Kidney epithelial cell (primary cell): ENCODE results near the gene ATF4. TPM values are rescaled to one million over a fixed set of nuclear protein-coding genes. Genes with fewer than 3 reads are reported as not detected.

Experiments used
- DNase-seq: peaks from one replicate; pipeline ENCODE4 v3.0.0-alpha.2; 2010; ENCODE audit warnings: low read depth
- H3K27me3 ChIP-seq: 2 replicates; pipeline ENCODE4 v1.6.0; 2011; ENCODE audit warnings: low read length; ENCODE audit not compliant: control insufficient read depth, insufficient read depth
- H3K36me3 ChIP-seq: 2 replicates; pipeline ENCODE4 v1.5.1; 2011; ENCODE audit warnings: low read length; ENCODE audit not compliant: control insufficient read depth, insufficient read depth
- H3K4me3 ChIP-seq: 2 replicates; pipeline ENCODE4 v1.5.1; 2011; ENCODE audit warnings: low read depth, mild to moderate bottlenecking, control low read depth, low read length
- total RNA-seq: library from RNA; depleted of rRNA; stranded (reverse); fragments of >200 nt; gene quantifications from 2 replicates; pipeline ENCODE4 v1.2.3, GENCODE V29; 2015
- TF ChIP-seq, protein P1 (sequence below): IDR thresholded peaks from 2 replicates; pipeline ENCODE4 v1.5.1; 2011; ENCODE audit warnings: mild to moderate bottlenecking, moderate library complexity, low read length, control low read depth, inconsistent platforms; ENCODE audit not compliant: insufficient read depth, poor library complexity, severe bottlenecking

Gene ATF4, protein sequence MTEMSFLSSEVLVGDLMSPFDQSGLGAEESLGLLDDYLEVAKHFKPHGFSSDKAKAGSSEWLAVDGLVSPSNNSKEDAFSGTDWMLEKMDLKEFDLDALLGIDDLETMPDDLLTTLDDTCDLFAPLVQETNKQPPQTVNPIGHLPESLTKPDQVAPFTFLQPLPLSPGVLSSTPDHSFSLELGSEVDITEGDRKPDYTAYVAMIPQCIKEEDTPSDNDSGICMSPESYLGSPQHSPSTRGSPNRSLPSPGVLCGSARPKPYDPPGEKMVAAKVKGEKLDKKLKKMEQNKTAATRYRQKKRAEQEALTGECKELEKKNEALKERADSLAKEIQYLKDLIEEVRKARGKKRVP
- total RNA-seq, result 754 and 763 TPM in 2 replicates

DNA sequence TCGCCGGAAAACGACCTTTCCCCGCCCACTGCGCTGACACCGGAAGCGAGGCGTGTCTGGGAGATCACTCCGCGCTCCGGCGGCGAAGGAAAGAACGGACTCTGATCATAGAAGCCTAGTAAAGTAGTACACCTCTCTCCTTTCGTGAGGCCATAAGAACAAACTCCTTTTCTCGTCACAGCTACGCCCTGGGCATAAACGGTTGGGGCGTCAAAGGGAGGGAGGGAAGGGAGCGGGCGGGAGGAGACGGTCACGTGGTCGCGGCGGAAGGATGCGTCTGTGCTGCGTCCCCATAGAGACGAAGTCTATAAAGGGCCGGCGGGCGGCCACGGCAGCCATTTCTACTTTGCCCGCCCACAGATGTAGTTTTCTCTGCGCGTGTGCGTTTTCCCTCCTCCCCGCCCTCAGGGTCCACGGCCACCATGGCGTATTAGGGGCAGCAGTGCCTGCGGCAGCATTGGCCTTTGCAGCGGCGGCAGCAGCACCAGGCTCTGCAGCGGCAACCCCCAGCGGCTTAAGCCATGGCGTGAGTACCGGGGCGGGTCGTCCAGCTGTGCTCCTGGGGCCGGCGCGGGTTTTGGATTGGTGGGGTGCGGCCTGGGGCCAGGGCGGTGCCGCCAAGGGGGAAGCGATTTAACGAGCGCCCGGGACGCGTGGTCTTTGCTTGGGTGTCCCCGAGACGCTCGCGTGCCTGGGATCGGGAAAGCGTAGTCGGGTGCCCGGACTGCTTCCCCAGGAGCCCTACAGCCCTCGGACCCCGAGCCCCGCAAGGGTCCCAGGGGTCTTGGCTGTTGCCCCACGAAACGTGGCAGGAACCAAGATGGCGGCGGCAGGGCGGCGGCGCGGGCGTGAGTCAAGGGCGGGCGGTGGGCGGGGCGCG is at the start of gene ATF4:
Gene ATF4 (plus strand): TSS at position 337 of the 880 bp plus-strand sequence. CDS start 884 bp downstream, outside the sequence.
- no peak for DNase-seq
- H3K4me3 ChIP-seq, result peak within 1 kb of the TSS; percentile 98
- H3K27me3 ChIP-seq, result no peaks in the 10 kb centered on the region
- TF ChIP-seq, protein P1, sequence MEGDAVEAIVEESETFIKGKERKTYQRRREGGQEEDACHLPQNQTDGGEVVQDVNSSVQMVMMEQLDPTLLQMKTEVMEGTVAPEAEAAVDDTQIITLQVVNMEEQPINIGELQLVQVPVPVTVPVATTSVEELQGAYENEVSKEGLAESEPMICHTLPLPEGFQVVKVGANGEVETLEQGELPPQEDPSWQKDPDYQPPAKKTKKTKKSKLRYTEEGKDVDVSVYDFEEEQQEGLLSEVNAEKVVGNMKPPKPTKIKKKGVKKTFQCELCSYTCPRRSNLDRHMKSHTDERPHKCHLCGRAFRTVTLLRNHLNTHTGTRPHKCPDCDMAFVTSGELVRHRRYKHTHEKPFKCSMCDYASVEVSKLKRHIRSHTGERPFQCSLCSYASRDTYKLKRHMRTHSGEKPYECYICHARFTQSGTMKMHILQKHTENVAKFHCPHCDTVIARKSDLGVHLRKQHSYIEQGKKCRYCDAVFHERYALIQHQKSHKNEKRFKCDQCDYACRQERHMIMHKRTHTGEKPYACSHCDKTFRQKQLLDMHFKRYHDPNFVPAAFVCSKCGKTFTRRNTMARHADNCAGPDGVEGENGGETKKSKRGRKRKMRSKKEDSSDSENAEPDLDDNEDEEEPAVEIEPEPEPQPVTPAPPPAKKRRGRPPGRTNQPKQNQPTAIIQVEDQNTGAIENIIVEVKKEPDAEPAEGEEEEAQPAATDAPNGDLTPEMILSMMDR, result no peak
- peaks cover 9% of the 10 kb centered on the region for H3K36me3 ChIP-seq

DNA sequence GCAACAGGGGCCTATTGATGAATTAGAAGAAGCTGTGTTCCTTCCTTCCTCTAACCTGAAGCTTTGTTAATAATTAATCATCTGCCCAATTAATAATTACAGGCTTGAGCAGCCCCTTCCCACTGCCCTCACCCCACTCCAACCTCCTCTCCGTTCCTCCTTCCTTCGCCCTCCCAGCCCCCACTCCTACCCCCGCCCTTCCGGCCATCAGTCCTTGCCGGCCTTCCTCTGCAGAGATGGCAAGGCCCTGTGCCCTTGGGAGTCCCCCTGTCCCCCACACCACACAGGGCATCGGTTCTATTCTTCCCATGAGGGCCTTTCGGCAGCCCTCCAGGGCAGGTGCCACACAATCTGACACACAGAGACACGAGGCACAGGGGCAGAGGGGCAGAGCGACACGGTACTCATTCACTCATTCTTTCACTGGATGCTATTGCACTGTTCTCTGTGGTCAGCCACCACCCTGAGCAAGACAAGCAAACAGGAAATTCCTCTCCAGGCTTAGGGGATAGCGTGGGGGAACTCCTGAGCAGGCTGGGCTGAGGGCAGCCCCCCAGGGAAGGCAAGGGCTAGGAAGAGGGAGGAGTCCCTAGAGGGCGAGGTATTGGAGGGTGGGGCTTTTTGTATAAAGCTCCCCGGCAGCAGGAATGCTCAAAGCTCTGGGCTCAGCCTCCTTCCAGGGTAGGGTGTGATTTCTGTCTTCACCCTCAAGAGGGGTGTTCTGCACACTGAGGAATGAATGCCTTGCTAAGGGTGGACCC is 48.8 kb upstream of the ATF4 start:
- H3K36me3 ChIP-seq, result no peaks in the 10 kb centered on the region
- H3K27me3 ChIP-seq, result no peaks in the 10 kb centered on the region
- DNase-seq, result peak; percentile 78
- H3K4me3 ChIP-seq, result no peak overlapping the region
- TF ChIP-seq, protein P1, result peak; percentile 8

GRCh38 chr22:39472570-39473556 is 47.5 kb upstream of the ATF4 start:
- H3K36me3 ChIP-seq, result no peaks in the 10 kb centered on the region
- H3K4me3 ChIP-seq, result no peak overlapping the region
- TF ChIP-seq, protein P1, result no peak
- no peaks in the 10 kb centered on the region for H3K27me3 ChIP-seq
- no peak for DNase-seq

DNA sequence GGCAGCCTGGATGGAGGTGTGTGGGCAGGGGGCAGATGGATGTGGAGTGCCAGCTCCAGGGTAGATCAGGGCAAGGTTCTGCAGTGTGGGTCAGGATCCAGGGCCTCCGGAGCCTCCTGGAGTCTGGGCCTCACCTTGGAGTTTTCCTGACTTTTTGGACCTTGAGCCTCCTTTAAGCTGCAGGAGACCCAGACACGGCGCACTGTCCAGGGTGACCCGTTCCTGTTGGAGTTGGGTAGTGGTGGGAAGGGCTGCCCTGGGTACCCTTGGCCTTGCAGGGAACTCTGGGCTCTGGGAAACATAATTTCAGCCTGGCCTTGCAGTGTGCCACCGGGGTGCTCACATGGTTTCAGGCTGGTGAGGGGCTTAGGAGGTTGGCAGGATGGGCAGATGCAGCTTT is 46.5 kb upstream of the ATF4 start:
- no peak for DNase-seq
- TF ChIP-seq, protein P1, result no peak
- Histone ChIP-seq H3K36me3 (no peaks in the 10 kb centered on the region), H3K27me3 (no peaks in the 10 kb centered on the region), H3K4me3 (no peak overlapping the region)
